ENCODE data around the gene RNF41.
"Not testable (repeated sequence)": the region's sequence is repeated elsewhere in the genome, so short reads cannot be mapped to it uniquely, and the experiment has no call there.

Gene RNF41

DNA sequence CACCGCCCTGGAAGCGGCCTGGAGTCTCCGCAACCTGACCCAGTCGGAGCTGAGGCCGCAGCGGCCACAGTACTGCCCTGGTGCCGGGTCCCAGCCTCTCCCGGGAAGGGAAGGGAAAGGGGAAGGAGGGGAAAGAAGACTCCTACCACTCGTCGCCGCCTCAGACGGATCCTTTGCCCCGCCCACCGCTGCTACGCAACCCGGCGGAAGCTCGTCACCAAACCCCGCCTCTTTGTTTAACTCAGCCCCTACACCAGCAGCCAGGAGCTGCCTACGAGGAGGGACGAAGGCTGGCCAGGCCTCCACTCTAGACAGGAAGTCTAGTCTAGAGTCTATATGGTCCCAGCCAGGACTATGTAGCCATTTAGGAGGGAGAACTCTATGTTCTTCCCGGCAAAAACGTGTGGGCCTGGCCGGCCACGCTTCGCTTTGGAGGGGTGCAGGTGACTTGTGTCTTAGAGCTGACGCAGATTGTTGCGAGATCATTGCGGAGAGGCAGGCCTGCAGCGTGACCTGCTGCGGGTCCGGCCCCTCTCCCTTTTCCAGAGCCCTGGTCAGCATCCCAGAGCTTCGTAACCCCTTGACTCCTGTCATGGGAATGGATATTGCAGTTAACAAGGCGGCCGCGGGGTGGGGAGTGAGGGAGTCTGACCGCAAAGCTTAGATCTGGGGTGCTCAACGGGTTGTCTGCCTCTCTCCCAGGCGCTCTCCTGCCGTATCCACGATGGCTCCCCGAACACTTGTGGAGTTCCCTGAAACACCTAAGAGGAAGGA, at the start of gene RNF41:
RNF41 (minus strand) TSS at position 166 of the 774 bp plus-strand sequence. CDS start 7,875 bp downstream, outside the sequence.
- DNase-seq (ENCODE audit: low read depth), result peak; percentile 84

DNA sequence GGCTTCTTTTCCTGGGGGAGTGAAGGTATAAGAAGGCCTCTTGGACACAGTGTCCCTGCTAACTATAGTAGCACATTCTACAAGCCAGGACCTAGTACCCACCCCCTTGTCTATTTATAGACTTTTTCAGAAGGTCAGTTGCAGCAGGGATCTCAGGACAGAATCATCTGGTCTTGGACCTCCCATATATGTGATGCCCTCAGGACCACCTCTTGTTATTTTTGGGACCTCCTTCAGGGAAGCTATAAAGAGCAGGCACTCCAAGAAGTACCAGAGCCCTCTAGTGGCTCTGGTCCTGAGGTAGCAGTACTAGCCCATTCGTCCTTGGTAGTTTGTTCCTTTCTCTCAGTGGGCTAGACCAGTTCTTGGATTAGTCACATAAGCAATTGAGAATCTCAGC, 49.3 kb upstream of the RNF41 start:
- no peak for DNase-seq (ENCODE audit: low read depth)

DNA sequence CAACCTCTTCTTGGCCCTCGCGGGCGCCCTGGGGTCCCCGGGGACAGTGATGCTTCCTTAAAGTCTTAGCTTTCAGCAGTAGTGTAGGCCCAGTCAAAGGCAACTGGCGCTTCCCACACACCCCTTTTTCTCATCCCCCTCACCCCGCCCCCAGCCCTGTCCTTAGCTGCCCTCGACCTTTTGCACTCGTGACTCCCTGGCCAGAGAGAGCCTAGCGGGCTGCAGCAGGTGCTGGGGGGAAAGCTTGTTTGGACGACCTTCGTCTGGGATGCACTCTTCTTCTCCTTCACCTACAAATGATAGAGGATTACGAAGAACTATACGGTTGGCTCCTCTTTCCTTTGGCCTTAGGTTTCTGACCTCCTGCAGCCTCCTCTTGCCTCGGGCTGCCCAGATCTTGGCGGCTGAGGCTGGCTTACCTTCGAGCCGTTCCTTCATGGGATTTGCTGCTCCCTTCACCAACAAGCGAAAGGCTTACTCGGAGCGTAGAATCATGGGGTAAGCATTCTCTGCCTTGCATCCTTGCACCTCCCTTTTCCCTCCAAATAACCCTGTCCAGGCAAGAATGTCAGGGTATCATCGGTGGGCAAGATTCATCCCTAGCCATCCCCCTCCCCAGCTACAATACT, 45.8 kb upstream of the RNF41 start:
- no peak for DNase-seq (ENCODE audit: low read depth)

DNA sequence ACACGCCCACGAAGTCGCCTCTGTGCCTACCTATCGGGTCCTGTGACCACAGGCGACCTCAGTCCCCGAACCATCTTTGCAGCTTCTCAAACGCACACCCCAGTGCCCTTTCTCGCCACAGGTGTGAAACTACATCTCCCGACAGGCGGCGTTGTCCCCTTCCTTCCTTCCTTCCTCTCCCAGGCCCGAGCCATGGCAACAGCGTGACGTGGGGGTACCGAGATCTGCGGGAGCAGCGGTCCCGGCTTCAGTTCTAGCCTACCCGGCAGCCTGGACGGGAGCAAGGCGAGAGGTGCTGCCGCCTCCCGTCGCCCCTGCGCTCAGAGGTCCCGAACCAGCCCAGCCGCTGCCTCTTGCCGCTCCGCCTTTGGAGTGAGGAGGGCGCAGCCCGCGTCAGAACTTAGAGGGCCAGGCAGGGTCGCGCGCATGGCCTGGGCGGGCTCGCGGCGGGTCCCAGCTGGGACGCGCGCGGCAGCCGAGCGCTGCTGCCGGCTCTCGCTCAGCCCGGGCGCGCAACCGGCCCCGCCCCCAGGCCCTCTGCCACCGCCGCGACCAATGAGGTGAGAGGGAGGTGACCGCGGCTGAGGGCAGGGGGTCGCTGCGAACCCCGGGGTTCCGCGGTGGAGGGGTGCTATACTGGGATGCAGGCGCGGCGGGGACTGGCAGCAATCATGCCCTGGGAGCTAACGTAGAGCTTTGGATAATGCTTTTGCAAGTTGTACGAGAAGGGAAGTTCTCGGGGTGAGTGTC, 45.1 kb upstream of the RNF41 start, which contains the start of gene COQ10A:
COQ10A (plus strand) TSS at position 250 of the 750 bp plus-strand sequence; CDS start at position 427, 177 bp downstream.
- peak; percentile 83 for DNase-seq (ENCODE audit: low read depth)

DNA sequence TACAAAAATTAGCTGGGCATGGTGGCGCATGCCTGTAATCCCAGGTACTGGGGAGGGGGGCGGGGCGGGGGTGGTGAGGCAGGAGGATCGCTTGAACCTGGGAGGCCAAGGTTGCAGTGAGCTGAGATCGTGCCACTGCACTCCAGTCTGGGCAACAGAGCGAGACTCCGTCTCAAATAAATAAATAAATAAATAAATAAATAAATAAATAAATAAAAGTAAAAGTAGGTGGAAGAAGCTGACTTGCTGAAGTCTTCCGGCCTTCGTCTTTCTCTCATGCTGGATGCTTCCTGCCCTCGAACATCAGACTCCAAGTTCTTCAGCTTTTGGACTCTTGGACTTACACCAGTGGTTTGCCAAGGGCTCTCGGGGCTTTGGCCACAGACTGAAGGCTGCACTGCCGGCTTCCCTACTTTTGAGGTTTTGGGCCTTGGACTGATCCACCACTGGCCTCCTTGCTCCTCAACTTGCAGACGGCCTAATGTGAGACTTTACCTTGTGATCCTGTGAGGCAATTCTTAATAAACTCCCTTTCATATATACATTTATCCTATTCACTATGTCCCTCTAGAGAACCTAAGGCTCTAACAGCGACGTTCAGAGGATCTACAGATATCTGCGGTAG, 44.5 kb upstream of the RNF41 start:
- not testable (repeated sequence) for DNase-seq (ENCODE audit: low read depth)

DNA sequence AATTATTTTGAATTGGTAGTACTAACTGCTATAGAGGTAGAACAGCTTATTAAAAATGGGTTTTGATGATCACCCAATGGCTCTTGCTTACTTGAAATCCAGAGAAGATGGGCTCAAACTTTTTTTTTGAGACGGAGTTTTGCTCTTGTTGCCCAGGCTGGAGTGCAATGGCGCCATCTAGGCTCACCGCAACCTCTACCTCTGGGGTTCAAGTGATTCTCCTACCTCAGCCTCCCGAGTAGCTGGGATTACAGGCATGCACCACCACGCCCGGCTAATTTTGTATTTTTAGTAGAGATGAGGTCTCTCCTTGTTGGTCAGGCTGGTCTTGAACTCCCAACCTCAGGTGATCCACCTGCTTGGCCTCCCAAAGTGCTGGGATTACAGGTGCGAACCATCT, 41.2 kb upstream of the RNF41 start:
- not testable (repeated sequence) for DNase-seq (ENCODE audit: low read depth)

DNA sequence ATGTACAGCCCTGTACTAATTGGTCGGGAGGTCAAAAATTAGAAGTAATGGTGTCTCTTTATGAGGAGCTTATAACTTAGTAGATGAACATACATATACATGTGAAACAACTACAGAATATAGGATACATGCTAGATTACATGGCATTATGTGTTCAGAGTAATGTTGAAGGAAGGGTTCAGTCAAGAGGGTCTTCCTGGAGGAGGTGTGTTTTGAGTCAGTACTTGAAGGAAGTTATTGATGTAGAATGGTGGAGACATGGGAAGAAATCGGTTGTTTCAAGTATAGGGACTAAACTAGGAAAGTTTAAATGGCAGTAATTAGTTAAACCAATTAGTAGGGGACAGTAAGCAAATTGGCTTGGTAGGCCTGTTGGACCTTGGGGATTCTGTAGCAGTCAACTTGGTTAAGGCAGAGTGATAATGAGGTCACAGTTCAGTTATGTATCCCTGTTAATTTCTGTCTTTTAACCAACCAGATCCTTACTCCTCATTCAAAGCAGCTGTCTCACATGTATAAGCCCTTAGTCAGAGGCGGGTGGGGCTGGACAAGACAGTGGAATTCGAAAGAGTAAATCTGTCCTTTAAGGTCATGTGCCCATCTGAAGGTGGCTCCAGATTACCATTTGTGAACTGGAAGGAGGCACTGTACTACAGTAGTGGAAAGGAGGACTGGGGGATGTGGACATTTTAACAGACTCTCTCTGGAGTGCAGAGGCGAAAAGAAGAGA, 39.9 kb upstream of the RNF41 start:
- no peak for DNase-seq (ENCODE audit: low read depth)

DNA sequence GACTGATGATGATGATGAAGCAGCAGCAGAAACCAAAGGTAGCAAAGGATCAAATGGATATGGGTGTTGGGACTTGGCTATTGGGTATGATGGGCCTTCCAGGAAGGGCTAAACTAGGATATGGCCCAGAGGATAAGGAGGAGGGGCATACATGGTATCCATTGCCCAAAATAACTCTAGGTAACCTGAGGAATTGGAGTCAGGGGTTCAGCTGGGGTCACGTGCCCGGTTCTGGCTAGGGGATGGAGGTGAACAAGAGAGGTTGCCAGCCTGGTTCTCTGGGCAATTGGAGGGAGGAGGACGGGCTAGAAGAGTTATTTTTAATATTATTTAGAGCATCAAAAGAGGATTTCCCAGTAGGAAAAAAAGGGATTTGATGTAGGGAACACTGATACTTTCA, 39.2 kb upstream of the RNF41 start:
- no peak for DNase-seq (ENCODE audit: low read depth)

DNA sequence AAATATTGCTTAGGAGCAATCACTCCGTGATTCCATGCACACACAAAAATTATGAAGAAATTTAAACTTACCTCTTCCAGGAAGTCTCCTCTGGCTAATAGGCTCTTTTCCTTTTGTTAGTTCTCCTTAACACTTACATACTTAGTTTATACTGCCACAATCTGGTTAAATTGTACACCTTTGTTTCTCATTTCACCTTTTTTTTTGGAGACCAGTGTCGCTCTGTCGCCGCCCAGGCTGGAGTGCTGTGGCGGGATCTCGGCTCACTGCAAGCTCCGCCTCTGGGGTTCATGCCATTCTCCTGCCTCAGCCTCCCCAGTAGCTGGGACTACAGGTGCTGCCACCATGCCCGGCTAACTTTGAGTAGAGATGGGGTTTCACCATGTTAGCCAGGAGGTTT, 38.7 kb upstream of the RNF41 start:
- DNase-seq (ENCODE audit: low read depth), result no peak

DNA sequence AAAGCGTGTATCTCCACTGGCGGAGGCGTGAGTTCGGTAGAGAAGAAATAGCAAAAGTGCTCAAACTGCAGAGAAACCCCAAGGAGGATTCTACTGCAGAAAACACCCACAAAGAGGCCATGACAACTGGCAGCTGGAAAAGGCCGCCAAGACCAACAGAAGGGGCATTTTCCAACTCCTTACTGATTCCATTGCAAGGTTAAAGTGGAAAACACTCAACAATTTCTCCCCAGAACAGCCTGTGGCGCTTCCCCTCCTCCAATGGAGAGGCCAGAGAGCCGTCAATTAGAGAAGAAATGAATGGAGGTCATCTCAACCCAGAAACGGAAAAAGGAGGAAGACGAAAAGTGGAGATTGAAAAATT, 37.1 kb upstream of the RNF41 start:
- no peak for DNase-seq (ENCODE audit: low read depth)

DNA sequence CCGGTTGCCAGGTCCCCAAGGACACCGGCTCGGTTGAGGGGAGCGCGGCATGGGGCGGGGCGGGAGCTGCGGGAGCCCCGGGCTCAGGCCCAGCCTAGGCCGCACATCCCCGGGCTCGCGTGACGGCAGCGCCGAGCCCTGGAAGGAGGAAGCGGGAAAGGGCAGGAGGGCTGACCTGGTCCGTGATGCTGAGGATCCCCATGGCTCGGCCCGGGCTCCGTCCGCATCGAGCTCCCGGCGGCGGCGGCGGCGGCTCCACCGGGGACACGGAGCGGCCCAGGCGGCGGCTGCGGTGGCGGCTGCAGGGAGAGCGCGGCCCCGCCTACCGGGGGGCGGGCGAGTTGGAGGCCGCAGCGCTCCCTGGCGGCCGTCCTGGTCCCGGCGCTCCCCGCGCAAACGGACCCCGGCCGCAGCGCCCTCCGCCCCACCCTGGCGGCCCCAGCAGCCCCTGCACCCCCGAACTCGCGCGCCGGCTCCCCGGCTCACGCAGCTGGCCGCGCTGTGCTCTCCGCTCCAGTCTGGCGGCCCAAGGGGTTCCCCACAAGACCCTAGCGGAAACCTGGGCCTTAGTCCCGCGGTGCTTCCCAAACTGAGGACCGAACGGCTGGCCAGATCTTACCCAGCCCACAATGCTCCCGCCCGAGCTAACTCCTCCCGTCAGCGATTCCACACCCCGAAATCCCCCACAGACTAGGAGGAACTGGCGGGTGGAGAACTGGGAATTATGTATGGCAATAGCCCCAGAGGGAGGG, 36.5 kb upstream of the RNF41 start, which contains the start of gene ANKRD52:
ANKRD52 (minus strand) TSS at position 317 of the 752 bp plus-strand sequence; CDS start at position 202, 115 bp downstream.
- DNase-seq (ENCODE audit: low read depth), result peak; percentile 74

DNA sequence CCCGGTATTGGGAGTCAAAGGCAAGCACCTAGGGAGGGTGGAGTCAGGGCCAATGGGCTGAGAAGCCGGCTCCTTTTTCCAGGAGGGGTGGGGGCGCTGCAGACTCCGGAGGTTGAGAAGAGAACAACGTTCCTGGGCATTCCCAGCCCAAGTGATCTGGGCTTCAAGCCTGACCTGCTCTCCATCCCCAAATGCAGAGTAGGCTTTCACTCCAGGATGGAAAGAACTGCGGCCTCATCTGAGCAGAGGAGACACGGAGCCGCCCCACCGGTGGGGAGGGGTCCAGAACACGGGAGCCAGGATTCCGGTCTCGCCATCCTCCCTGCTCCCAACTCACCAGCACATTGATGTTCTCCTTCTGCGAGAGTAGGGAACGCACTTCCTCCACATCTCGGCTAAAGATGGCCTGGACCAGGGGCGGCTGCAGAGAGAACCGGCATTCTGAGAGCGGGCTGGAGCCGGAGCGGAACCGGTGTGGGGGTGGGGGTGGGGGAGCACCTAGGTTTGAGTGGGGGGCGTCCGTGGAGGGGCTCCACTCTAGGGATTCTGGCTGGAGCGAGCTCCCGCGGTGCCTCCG, 35.9 kb upstream of the RNF41 start:
- DNase-seq (ENCODE audit: low read depth), result no peak

DNA sequence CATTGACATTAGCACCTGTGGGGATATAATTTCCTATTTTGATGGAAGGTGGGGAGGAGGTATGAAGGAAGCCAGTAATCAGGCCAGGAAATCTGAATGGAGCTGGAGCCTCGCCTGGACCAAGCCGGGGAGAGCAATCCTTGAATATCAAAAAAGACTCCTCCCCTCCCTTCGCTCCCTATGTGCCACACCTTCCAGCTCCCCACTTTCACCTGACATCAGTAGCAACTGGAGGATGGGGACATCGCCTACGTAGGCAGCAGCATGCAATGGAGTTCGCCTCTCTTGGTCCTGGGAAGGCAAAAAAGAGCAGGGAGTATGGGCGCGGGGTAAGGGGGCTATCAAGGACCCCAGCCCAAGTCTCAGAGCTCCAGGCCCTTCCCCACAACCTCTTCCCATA, 35.3 kb upstream of the RNF41 start:
- DNase-seq (ENCODE audit: low read depth), result no peak

DNA sequence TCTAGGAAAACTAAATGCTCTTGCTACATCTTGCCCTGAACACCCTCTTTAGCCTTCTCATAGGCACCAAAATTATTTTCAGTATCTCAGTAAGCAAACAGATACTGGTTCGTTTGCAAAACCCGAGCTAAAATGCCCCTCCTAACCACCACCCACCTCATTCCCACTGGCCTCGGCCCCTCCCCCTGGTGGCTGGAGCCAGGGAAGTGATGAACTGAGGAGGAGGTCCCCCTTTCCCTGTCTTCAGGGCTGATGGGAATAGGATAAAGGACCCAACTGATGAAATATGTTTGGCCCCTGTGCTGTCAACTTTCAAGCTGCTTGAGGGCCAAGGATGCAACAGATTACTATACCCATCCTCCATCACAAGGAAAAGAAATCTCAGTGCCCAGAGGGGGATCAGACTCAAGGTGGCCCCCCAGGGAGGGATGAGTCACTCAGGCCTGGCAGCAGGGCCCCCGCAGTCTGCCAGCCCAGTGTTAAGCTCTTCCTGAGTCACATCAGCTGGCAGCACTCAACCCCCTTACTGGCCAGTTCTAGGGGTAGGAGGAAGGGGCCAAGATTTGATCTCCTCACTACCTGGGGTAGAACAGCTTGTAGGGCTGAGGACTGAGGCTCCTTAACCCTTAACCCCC, 34.7 kb upstream of the RNF41 start:
- no peak for DNase-seq (ENCODE audit: low read depth)

DNA sequence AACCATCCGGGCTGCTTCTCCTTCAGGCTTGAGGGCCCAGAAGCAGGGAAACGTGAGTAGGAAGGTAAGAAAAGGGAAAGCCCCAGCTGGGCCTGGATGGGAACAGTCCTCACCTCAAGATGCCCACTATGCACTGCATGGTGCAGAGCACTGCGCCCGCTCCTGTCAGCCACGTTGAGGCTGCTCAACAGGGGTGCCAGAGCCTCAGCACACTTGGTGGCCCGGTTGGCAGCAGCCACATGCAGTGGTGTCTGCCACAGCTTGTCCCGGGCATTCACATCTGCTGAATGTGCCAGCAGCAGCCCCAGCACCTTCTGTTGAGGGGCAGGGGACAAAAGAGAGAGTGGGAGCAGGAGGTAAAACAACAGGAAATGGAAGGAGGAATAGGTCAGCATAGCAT, 33.9 kb upstream of the RNF41 start:
- no peak for DNase-seq (ENCODE audit: low read depth)

DNA sequence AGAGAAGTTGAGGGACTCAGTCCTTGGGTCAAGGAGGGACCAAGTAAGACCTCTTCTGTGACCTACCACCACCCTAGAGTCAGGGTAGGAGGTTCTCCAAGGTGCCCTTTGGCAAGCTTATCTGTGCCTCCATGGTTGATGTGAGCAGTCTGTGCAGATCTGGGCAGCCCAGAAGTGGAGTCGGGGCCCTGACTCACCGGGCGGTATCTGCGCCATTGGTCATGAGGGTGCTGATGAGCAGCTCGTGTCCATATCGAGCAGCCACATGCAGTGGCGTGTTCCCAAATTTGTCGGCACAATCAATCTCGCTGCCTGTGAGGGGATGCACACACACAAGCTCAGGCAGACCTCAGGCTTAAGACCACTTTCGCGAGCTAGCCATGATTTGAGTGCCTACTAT, 31.4 kb upstream of the RNF41 start:
- DNase-seq (ENCODE audit: low read depth), result no peak

DNA sequence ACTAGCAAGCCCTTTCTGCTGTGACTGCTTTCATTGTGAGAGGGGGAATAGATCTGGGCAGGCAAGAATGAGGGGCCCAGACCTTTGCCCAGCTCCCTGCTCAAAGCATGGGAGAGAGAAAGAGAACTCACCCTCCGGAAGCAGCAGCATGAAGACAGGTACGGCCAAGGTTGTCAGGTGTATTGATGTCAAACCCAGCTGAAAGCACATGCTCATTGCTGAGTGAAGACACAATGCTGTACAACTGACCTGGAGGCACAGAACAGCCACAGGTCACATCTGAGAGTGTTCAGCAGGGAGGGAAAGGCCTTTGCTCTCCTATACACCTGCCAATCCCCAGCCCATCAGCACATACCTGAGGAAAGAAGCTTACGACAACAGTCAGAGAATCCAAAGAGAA, 30.9 kb upstream of the RNF41 start:
- DNase-seq (ENCODE audit: low read depth), result no peak

DNA sequence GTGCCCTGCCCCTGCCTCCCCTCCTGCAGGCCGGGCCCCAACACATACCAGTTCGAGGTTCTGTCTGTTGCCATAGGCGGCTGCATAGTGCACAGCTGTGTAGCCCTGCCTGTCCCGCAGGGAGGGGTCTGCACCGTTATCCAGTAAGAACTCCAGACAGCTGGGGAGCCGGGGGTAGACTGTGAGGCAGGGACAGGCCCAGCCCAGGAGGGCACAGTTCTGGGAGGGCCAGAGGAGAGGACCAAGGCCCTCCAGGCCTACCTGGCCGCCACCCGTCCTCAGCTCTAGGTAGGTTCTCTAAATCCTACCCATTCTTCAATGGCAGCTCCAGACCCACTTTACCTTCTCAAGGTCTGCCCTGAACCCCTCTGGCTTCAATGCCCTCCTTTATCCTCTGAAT, 27.0 kb upstream of the RNF41 start:
- no peak for DNase-seq (ENCODE audit: low read depth)

DNA sequence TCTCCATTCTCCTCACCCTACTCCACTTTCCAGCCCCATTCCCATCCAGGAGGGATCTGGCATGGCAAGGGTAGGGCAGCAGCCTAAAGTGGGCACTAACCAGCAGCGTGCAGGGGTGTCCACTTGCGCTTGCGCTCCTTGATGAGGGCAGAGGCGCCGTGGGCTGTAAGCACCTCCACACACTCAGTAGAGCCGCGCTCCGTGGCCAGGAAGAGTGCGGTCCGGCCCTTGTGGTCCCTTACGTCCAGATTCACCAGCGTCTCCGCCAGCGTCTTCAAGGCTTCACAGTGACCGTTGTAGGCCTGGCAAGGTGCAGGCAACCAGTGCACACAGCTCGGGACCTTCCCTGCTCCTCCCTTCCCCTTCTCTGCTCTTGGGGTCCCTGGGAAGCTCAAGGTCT, 26.2 kb upstream of the RNF41 start:
- no peak for DNase-seq (ENCODE audit: low read depth)

DNA sequence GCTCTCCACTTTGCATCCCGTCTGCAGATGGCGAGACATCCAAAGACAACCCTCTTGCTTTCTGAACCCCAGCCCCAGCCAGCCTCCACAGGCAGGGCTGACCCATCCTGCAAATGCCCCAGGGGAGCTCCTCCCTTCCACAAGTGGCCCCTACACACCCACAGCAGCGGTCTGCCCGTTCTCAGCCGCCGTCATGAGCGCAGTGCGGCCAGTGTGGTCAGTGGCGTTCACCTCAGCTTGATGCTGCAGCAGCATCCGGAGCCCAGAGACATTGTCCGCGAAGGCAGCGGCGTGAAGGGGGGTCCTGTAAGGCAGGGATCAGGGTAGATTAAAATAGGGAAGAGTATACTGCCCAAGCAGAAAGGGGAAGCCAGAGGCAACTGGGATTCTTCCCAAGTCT, 22.8 kb upstream of the RNF41 start:
- no peak for DNase-seq (ENCODE audit: low read depth)
